ENCODE measurements around the gene ARHGAP29. TPM values are rescaled to one million over a fixed set of nuclear protein-coding genes. Genes with fewer than 3 reads are reported as not detected.
"Not testable (repeated sequence)": the region's sequence is repeated elsewhere in the genome, so short reads cannot be mapped to it uniquely, and the experiment has no call there.

The ARHGAP29 gene
- total RNA-seq, 1 donor from 2014 or later = 25.9 TPM

GRCh38 chr1:94193128-94193527 is 44.3 kb downstream of the ARHGAP29 start:
- ATAC-seq = no peak
- intact Hi-C loops (cut with micrococcal nuclease) = no loop called here
- no peak for DNase-seq

GRCh38 chr1:94191216-94191615 is 46.2 kb downstream of the ARHGAP29 start:
- DNase-seq (no peak), ATAC-seq (no peak)
- intact Hi-C loops (cut with micrococcal nuclease) = no loop called here

GRCh38 chr1:94186946-94187345 is 50.4 kb downstream of the ARHGAP29 start:
- ATAC-seq (peak; percentile 21), DNase-seq (no peak)
- intact Hi-C loops (cut with micrococcal nuclease) = no loop called here

- intact Hi-C loops (cut with micrococcal nuclease) = no loop called here
- DNase-seq (no peak), ATAC-seq (peak; percentile 83)
Observed at GRCh38 chr1:94183197-94183815, 54.1 kb downstream of the ARHGAP29 start.

GRCh38 chr1:94182191-94182590 is 55.2 kb downstream of the ARHGAP29 start:
- DNase-seq (no peak), ATAC-seq (peak; percentile 41)
- intact Hi-C loops (cut with micrococcal nuclease) = no loop called here

GRCh38 chr1:94180650-94181049 is 56.7 kb downstream of the ARHGAP29 start:
- intact Hi-C loops (cut with micrococcal nuclease) = no loop called here

GRCh38 chr1:94178901-94179300 is 58.5 kb downstream of the ARHGAP29 start:
- intact Hi-C loops (cut with micrococcal nuclease) = no loop called here
- no peak for DNase-seq
- ATAC-seq = no peak

More at GRCh38 chr1:94180650-94181049, 56.7 kb downstream of the ARHGAP29 start:
- DNase-seq (no peak), ATAC-seq (no peak)

- ATAC-seq = no peak
Observed at GRCh38 chr1:94169126-94169525, 68.3 kb downstream of the ARHGAP29 start.

GRCh38 chr1:94165843-94166242 is 71.5 kb downstream of the ARHGAP29 start:
- no peak for ATAC-seq
- DNase-seq = no peak
- intact Hi-C loops (cut with micrococcal nuclease) = no loop called here

More at GRCh38 chr1:94169126-94169525, 68.3 kb downstream of the ARHGAP29 start:
- DNase-seq = no peak
- intact Hi-C loops (cut with micrococcal nuclease) = no loop called here

GRCh38 chr1:94164885-94165284 is 72.5 kb downstream of the ARHGAP29 start:
- DNase-seq; intact Hi-C loops (cut with micrococcal nuclease); ATAC-seq: not testable (repeated sequence)

- intact Hi-C loops (cut with micrococcal nuclease) = not testable (repeated sequence)
Observed at GRCh38 chr1:94164121-94164520, 73.3 kb downstream of the ARHGAP29 start.

GRCh38 chr1:94163249-94163648 is 74.1 kb downstream of the ARHGAP29 start:
- not testable (repeated sequence) for DNase-seq, ATAC-seq

More at GRCh38 chr1:94164121-94164520, 73.3 kb downstream of the ARHGAP29 start:
- not testable (repeated sequence) for DNase-seq, ATAC-seq

GRCh38 chr1:94160811-94161210 is 76.6 kb downstream of the ARHGAP29 start:
- DNase-seq (no peak), ATAC-seq (peak; percentile 74)
- intact Hi-C loops (cut with micrococcal nuclease) = no loop called here

More at GRCh38 chr1:94163249-94163648, 74.1 kb downstream of the ARHGAP29 start:
- intact Hi-C loops (cut with micrococcal nuclease) = not testable (repeated sequence)

- ATAC-seq = no peak
- DNase-seq = no peak
- intact Hi-C loops (cut with micrococcal nuclease) = no loop called here
Observed at GRCh38 chr1:94156096-94156625, 81.2 kb downstream of the ARHGAP29 start.

GRCh38 chr1:94154989-94155388 is 82.4 kb downstream of the ARHGAP29 start:
- intact Hi-C loops (cut with micrococcal nuclease) = no loop called here
- no peak for DNase-seq
- ATAC-seq = peak; percentile 51

- ATAC-seq = no peak
- no peak for DNase-seq
- intact Hi-C loops (cut with micrococcal nuclease) = no loop called here
Observed at GRCh38 chr1:94153133-94153532, 84.3 kb downstream of the ARHGAP29 start.

GRCh38 chr1:94149166-94149565 is 88.2 kb downstream of the ARHGAP29 start:
- DNase-seq; intact Hi-C loops (cut with micrococcal nuclease); ATAC-seq: not testable (repeated sequence)

- ATAC-seq (no peak), DNase-seq (no peak)
- intact Hi-C loops (cut with micrococcal nuclease) = no loop called here
Observed at GRCh38 chr1:94146273-94146672, 91.1 kb downstream of the ARHGAP29 start.

GRCh38 chr1:94144836-94145235 is 92.5 kb downstream of the ARHGAP29 start:
- ATAC-seq (no peak), DNase-seq (no peak)
- intact Hi-C loops (cut with micrococcal nuclease) = no loop called here

GRCh38 chr1:94143809-94144176 is 93.6 kb downstream of the ARHGAP29 start:
- no peak for ATAC-seq
- intact Hi-C loops (cut with micrococcal nuclease) = no loop called here
- no peak for DNase-seq
